Activated naive CD4-positive, alpha-beta T cell treated with anti-CD3 and anti-CD28 coated beads, Interleukin-2, amount 10 ng/mL, durations not matched to agents 7 days and 5 days (primary cell): ENCODE measurements around the gene LSM14A.

Source experiments
- CTCF ChIA-PET: fragments of 350-600 bp; sonication (Branson Sonifier 250); formaldehyde crosslinking; loops from one replicate; lab custom pipeline; 2021; ENCODE audit warnings: antibody characterized with exemption; lab: Charles Lee
- DNase-seq: peaks from one replicate; pipeline ENCODE4 v3.0.0-alpha.2; 2020
- H3K27ac Mint-ChIP-seq: one replicate; pipeline ENCODE4 v1.8.0; 2021; ENCODE audit warnings: mild to moderate bottlenecking, moderate library complexity, mixed read lengths
- H3K27me3 Mint-ChIP-seq: one replicate; pipeline ENCODE4 v1.8.0; 2021; ENCODE audit warnings: mild to moderate bottlenecking, mixed read lengths
- H3K36me3 Mint-ChIP-seq: one replicate; pipeline ENCODE4 v1.8.0; 2021; ENCODE audit warnings: mixed read lengths
- H3K4me1 Mint-ChIP-seq: one replicate; pipeline ENCODE4 v1.8.0; 2021; ENCODE audit warnings: mixed read lengths
- H3K4me3 Mint-ChIP-seq: one replicate; pipeline ENCODE4 v1.8.0; 2021; ENCODE audit warnings: mild to moderate bottlenecking, moderate library complexity, mixed read lengths
- H3K9me3 Mint-ChIP-seq: one replicate; pipeline ENCODE4 v1.8.0; 2021; ENCODE audit warnings: mixed read lengths

Gene LSM14A

GRCh38 chr19:34217952-34218817, 45.9 kb downstream of the LSM14A start:
- peaks cover 37% of the 10 kb centered on the region for H3K4me1 Mint-ChIP-seq
- peak overlapping the region; percentile 87 for H3K27ac Mint-ChIP-seq
- DNase-seq, result peak; percentile 70
- no peaks in the 10 kb centered on the region for H3K27me3 Mint-ChIP-seq
- H3K4me3 Mint-ChIP-seq, result peak overlapping the region; percentile 1
- peaks cover 53% of the 10 kb centered on the region for H3K36me3 Mint-ChIP-seq
- no peaks in the 10 kb centered on the region for H3K9me3 Mint-ChIP-seq
- CTCF ChIA-PET, result interaction anchor here (1.0 to 2.8 kb wide), 2 partner anchors 10 to 14 kb away, joined by 3 to 11 read pairs; no protein-coding TSS in a partner anchor

GRCh38 chr19:34218818-34219164, 46.5 kb downstream of the LSM14A start:
- CTCF ChIA-PET, result interaction anchor here (0.9 to 2.8 kb wide), 6 partner anchors 10 to 119 kb away, joined by 3 to 11 read pairs (median 4); no protein-coding TSS in a partner anchor
- Mint-ChIP-seq H3K9me3 (no peaks in the 10 kb centered on the region), H3K36me3 (peaks cover 57% of the 10 kb centered on the region), H3K4me1 (peaks cover 42% of the 10 kb centered on the region), H3K27ac (peak overlapping the region; percentile 87), H3K4me3 (no peak overlapping the region), H3K27me3 (no peaks in the 10 kb centered on the region)
- DNase-seq, result no peak

- Mint-ChIP-seq H3K9me3 (no peaks in the 10 kb centered on the region), H3K27me3 (no peaks in the 10 kb centered on the region), H3K27ac (no peak overlapping the region), H3K36me3 (peaks cover 62% of the 10 kb centered on the region), H3K4me1 (peaks cover 50% of the 10 kb centered on the region), H3K4me3 (no peak overlapping the region)
- DNase-seq, result peak; percentile 75
- CTCF ChIA-PET, result interaction anchor here (0.7 to 2.8 kb wide), 2 partner anchors 12 to 90 kb away, joined by 3 to 11 read pairs; no protein-coding TSS in a partner anchor
These were observed 48.3 kb downstream of the LSM14A start for GRCh38 chr19:34220472-34221063.

- peaks cover 59% of the 10 kb centered on the region for H3K4me1 Mint-ChIP-seq
- peaks cover 66% of the 10 kb centered on the region for H3K36me3 Mint-ChIP-seq
- CTCF ChIA-PET, result interaction anchor here (1.7 kb wide), 1 partner anchor 10 kb away, joined by 5 read pairs; no protein-coding TSS in a partner anchor
- H3K27ac Mint-ChIP-seq, result no peak overlapping the region
- DNase-seq, result no peak
- H3K9me3 Mint-ChIP-seq, result no peaks in the 10 kb centered on the region
- H3K4me3 Mint-ChIP-seq, result no peak overlapping the region
- H3K27me3 Mint-ChIP-seq, result no peaks in the 10 kb centered on the region
These were observed 50.1 kb downstream of the LSM14A start for GRCh38 chr19:34222386-34222785.

GRCh38 chr19:34224996-34225658, 52.8 kb downstream of the LSM14A start:
- peaks cover 47% of the 10 kb centered on the region for H3K4me1 Mint-ChIP-seq
- no peak overlapping the region for H3K4me3 Mint-ChIP-seq
- CTCF ChIA-PET, result interaction anchor here (0.7 to 1.7 kb wide), 3 partner anchors 40 to 121 kb away, joined by 3 to 4 read pairs (median 3); no protein-coding TSS in a partner anchor
- peaks cover 72% of the 10 kb centered on the region for H3K36me3 Mint-ChIP-seq
- DNase-seq, result no peak
- peak overlapping the region; percentile 30 for H3K27ac Mint-ChIP-seq
- H3K27me3 Mint-ChIP-seq, result no peaks in the 10 kb centered on the region
- no peaks in the 10 kb centered on the region for H3K9me3 Mint-ChIP-seq

GRCh38 chr19:34225659-34226015, 53.3 kb downstream of the LSM14A start:
- DNase-seq, result no peak
- H3K4me3 Mint-ChIP-seq, result no peak overlapping the region
- CTCF ChIA-PET, result interaction anchor here (0.7 to 1.7 kb wide), 3 partner anchors 41 to 121 kb away, joined by 3 to 4 read pairs (median 3); no protein-coding TSS in a partner anchor
- peaks cover 69% of the 10 kb centered on the region for H3K36me3 Mint-ChIP-seq
- peaks cover 44% of the 10 kb centered on the region for H3K4me1 Mint-ChIP-seq
- H3K27ac Mint-ChIP-seq, result peak overlapping the region; percentile 30
- no peaks in the 10 kb centered on the region for H3K27me3 Mint-ChIP-seq
- no peaks in the 10 kb centered on the region for H3K9me3 Mint-ChIP-seq

- Mint-ChIP-seq H3K36me3 (peaks cover 67% of the 10 kb centered on the region), H3K4me1 (peaks cover 48% of the 10 kb centered on the region), H3K9me3 (no peaks in the 10 kb centered on the region), H3K4me3 (no peak overlapping the region), H3K27ac (peak overlapping the region; percentile 16), H3K27me3 (no peaks in the 10 kb centered on the region)
- DNase-seq, result no peak
- CTCF ChIA-PET, result interaction anchor here (0.8 to 1.7 kb wide), 2 partner anchors 53 to 120 kb away, joined by 3 to 4 read pairs; no protein-coding TSS in a partner anchor
These were observed 53.7 kb downstream of the LSM14A start for GRCh38 chr19:34226036-34226435.

GRCh38 chr19:34228347-34228746, 56.0 kb downstream of the LSM14A start:
- no peak overlapping the region for H3K27ac Mint-ChIP-seq
- no peaks in the 10 kb centered on the region for H3K9me3 Mint-ChIP-seq
- no peaks in the 10 kb centered on the region for H3K27me3 Mint-ChIP-seq
- no peak overlapping the region for H3K4me3 Mint-ChIP-seq
- peaks cover 56% of the 10 kb centered on the region for H3K36me3 Mint-ChIP-seq
- CTCF ChIA-PET, result interaction anchor here (0.7 to 1.0 kb wide), 2 partner anchors 9 to 55 kb away, joined by 4 read pairs; no protein-coding TSS in a partner anchor
- H3K4me1 Mint-ChIP-seq, result peaks cover 65% of the 10 kb centered on the region
- DNase-seq, result no peak

- Mint-ChIP-seq H3K36me3 (peaks cover 51% of the 10 kb centered on the region), H3K27me3 (no peaks in the 10 kb centered on the region), H3K9me3 (no peaks in the 10 kb centered on the region), H3K4me1 (peaks cover 67% of the 10 kb centered on the region), H3K27ac (no peak overlapping the region), H3K4me3 (no peak overlapping the region)
- DNase-seq, result no peak
- CTCF ChIA-PET, result no interaction called here
These were observed 56.5 kb downstream of the LSM14A start for GRCh38 chr19:34228762-34229161.

- H3K27ac Mint-ChIP-seq, result no peak overlapping the region
- CTCF ChIA-PET, result no interaction called here
- no peaks in the 10 kb centered on the region for H3K27me3 Mint-ChIP-seq
- no peak overlapping the region for H3K4me3 Mint-ChIP-seq
- DNase-seq, result no peak
- H3K36me3 Mint-ChIP-seq, result peaks cover 45% of the 10 kb centered on the region
- no peaks in the 10 kb centered on the region for H3K9me3 Mint-ChIP-seq
- H3K4me1 Mint-ChIP-seq, result peaks cover 62% of the 10 kb centered on the region
These were observed 57.4 kb downstream of the LSM14A start for GRCh38 chr19:34229721-34230120.

- Mint-ChIP-seq H3K27me3 (no peaks in the 10 kb centered on the region), H3K36me3 (peaks cover 39% of the 10 kb centered on the region), H3K4me3 (no peak overlapping the region), H3K27ac (peak overlapping the region; percentile 52), H3K4me1 (peaks cover 54% of the 10 kb centered on the region), H3K9me3 (no peaks in the 10 kb centered on the region)
- no peak for DNase-seq
- CTCF ChIA-PET, result interaction anchor here (2.3 kb wide), 1 partner anchor 11 kb away, joined by 11 read pairs; no protein-coding TSS in a partner anchor
These were observed 58.5 kb downstream of the LSM14A start for GRCh38 chr19:34230820-34231219.

GRCh38 chr19:34231439-34231838, 59.1 kb downstream of the LSM14A start:
- CTCF ChIA-PET, result interaction anchor here (2.3 kb wide), 1 partner anchor 12 kb away, joined by 11 read pairs; no protein-coding TSS in a partner anchor
- Mint-ChIP-seq H3K4me1 (peaks cover 48% of the 10 kb centered on the region), H3K4me3 (no peak overlapping the region), H3K36me3 (peaks cover 43% of the 10 kb centered on the region), H3K27me3 (no peaks in the 10 kb centered on the region), H3K9me3 (no peaks in the 10 kb centered on the region), H3K27ac (peak overlapping the region; percentile 52)
- DNase-seq, result no peak

- H3K27ac Mint-ChIP-seq, result peak overlapping the region; percentile 85
- no peaks in the 10 kb centered on the region for H3K27me3 Mint-ChIP-seq
- DNase-seq, result peak; percentile 48
- peaks cover 31% of the 10 kb centered on the region for H3K36me3 Mint-ChIP-seq
- CTCF ChIA-PET, result interaction anchor here (1.2 to 2.3 kb wide), 2 partner anchors 9 to 13 kb away, joined by 5 to 11 read pairs; no protein-coding TSS in a partner anchor
- peaks cover 35% of the 10 kb centered on the region for H3K4me1 Mint-ChIP-seq
- H3K9me3 Mint-ChIP-seq, result no peaks in the 10 kb centered on the region
- H3K4me3 Mint-ChIP-seq, result peak overlapping the region; percentile 46
These were observed 60.5 kb downstream of the LSM14A start for GRCh38 chr19:34232566-34233481.
